ENCODE data around the gene FRAT2. TPM values are rescaled to one million over a fixed set of nuclear protein-coding genes. Genes with fewer than 3 reads are reported as not detected.

FRAT2 gene
- total and polyA plus RNA-seq, 2 of the 4 experiments (the other 2 are of a cell fraction), result 2.0 to 2.5 TPM

GRCh38 chr10:97297556-97298222, 36.8 kb downstream of the FRAT2 start:
- H2BK120ac ChIP-seq (ENCODE audit: low read depth, low read length), result no peak overlapping the region
- intact Hi-C loops (cut with micrococcal nuclease), result no loop called here
- ChIA-PET CTCF (no interaction called here), POLR2A (ENCODE audit: unreplicated experiment) (no interaction called here)
- H2AK5ac ChIP-seq (ENCODE audit: low read depth, low read length), result no peak overlapping the region
- H3K27me3 ChIP-seq (ENCODE audit: control insufficient read depth, insufficient read depth, low read length), result no peaks in the 10 kb centered on the region; the same call in 1 of the 2 replicates
- no TSS peak for BruUV-seq (replicated peaks)
- ATAC-seq (ENCODE audit: low read depth), result peak; percentile 61
- no peak for DNase-seq
- H3K9me1 ChIP-seq (ENCODE audit: insufficient read depth, low read length), result no peaks in the 10 kb centered on the region
- 68% methylated on average over 4 of the region's 8 CpGs; no CpG with 5 or more reads in 1 of the 2 experiments for WGBS, 2 experiments (ENCODE audit: extremely low coverage in 2 of 2, insufficient read length in 1 of 2)
- no peak overlapping the region for H2AFZ ChIP-seq (replicated peaks; ENCODE audit: low read length, poor library complexity)
- H3K27ac ChIP-seq (ENCODE audit: insufficient read depth, low read length), result no peak overlapping the region
- no peak overlapping the region for H2AK9ac ChIP-seq (replicated peaks; ENCODE audit: low read depth, low read length, poor library complexity)
- H3K79me1 ChIP-seq (ENCODE audit: low read depth in 1 of 2, low read length in 2 of 2), result no peaks in the 10 kb centered on the region
- H3K9me3 ChIP-seq (ENCODE audit: control insufficient read depth, insufficient read depth, low read length), result no peaks in the 10 kb centered on the region
- peak overlapping the region; percentile 73; the same call in 1 of the 2 replicates for H3K23ac ChIP-seq (ENCODE audit: low read depth, low read length)
- dilution Hi-C loops (cut with HindIII; ENCODE audit: low sequenced_read_pairs, unreplicated experiment), result no loop called here
- no peak overlapping the region for H4K8ac ChIP-seq (ENCODE audit: low read depth in 2 of 2, low read length in 2 of 2)
- H2BK5ac ChIP-seq (ENCODE audit: low read depth, low read length, poor library complexity, severe bottlenecking), result no peak overlapping the region
- no peak overlapping the region for H3K4me3 ChIP-seq (ENCODE audit: insufficient read depth, low read depth, low read length)
- TF ChIP-seq CEBPB (IDR thresholded peaks at IDR 0.05; ENCODE audit: low read depth, low read length) (peak; percentile 43; the same call in 1 of the 2 replicates), USF2 (IDR thresholded peaks at IDR 0.05; ENCODE audit: low read depth, low read length) (no peak)
- H3K14ac ChIP-seq (replicated peaks; ENCODE audit: low read depth, low read length), result 0 out of 2 replicates have a peak overlapping the region, but pooled peaks have one; percentile 44
- no peak overlapping the region for H3K9ac ChIP-seq (ENCODE audit: low read depth, low read length)
- H3K56ac ChIP-seq (ENCODE audit: extremely low read depth, insufficient read depth, low read length), result no peak overlapping the region
- no peak overlapping the region for H3K4ac ChIP-seq (ENCODE audit: low read depth, low read length)
- H4K5ac ChIP-seq (ENCODE audit: low read depth, low read length), result no peak overlapping the region
- in situ Hi-C loops (cut with MboI; ENCODE audit: low sequenced_read_pairs), result no loop called here
- no peaks in the 10 kb centered on the region for H4K20me1 ChIP-seq (ENCODE audit: insufficient read depth, low read length)
- no peaks in the 10 kb centered on the region for H3K36me3 ChIP-seq (ENCODE audit: control insufficient read depth, insufficient read depth, low read length)
- no peak overlapping the region for H2BK20ac ChIP-seq (ENCODE audit: low read depth, low read length)
- H3K4me1 ChIP-seq (ENCODE audit: control insufficient read depth, insufficient read depth, low read length), result no peaks in the 10 kb centered on the region
- H2BK15ac ChIP-seq (ENCODE audit: low read depth, low read length), result no peak overlapping the region
- no peak overlapping the region for H3K18ac ChIP-seq (ENCODE audit: low read depth, low read length)
- no peak overlapping the region for H4K91ac ChIP-seq (ENCODE audit: insufficient read depth, low read depth, low read length)
- no peak overlapping the region for H3K4me2 ChIP-seq (ENCODE audit: low read depth, low read length)
